GM18508 (cell line): ENCODE results near the gene TAF3.

Source experiments
- ATAC-seq: cut with Tn5 transposase; IDR thresholded peaks from one replicate; pipeline ENCODE4 v1.9.1; 2021; ENCODE audit warnings: moderate number of reproducible peaks; ENCODE audit not compliant: insufficient read depth, unreplicated experiment

Gene TAF3

GRCh38 chr10:8053446-8054243, 235.3 kb downstream of the TAF3 start:
- peak; percentile 23 for ATAC-seq

- no peak for ATAC-seq
Observed at GRCh38 chr10:8054244-8054493, 235.9 kb downstream of the TAF3 start.

GRCh38 chr10:8054494-8055407, 236.4 kb downstream of the TAF3 start, which contains the start of gene GATA3:
GATA3 (plus strand) TSS chr10:8054688; CDS start chr10:8055656, 968 bp downstream.
- peak; percentile 24 for ATAC-seq

GRCh38 chr10:8055420-8056349, 237.4 kb downstream of the TAF3 start:
- ATAC-seq = no peak

GRCh38 chr10:8056378-8056777, 238.1 kb downstream of the TAF3 start:
- ATAC-seq = no peak

GRCh38 chr10:8056871-8057331, 238.6 kb downstream of the TAF3 start:
- peak; percentile 37 for ATAC-seq

GRCh38 chr10:8057636-8058273, 239.4 kb downstream of the TAF3 start:
- ATAC-seq = no peak

- no peak for ATAC-seq
Observed at GRCh38 chr10:8058274-8059111, 240.2 kb downstream of the TAF3 start.

- ATAC-seq = no peak
Observed at GRCh38 chr10:8059191-8059936, 241.1 kb downstream of the TAF3 start.

- ATAC-seq = no peak
Observed at GRCh38 chr10:8060010-8060703, 241.9 kb downstream of the TAF3 start.

GRCh38 chr10:8060704-8061121, 242.4 kb downstream of the TAF3 start:
- ATAC-seq = no peak

GRCh38 chr10:8061274-8062211, 243.2 kb downstream of the TAF3 start:
- ATAC-seq = no peak

- no peak for ATAC-seq
Observed at GRCh38 chr10:8063128-8063908, 245.0 kb downstream of the TAF3 start.

- no peak for ATAC-seq
Observed at GRCh38 chr10:8063935-8064334, 245.6 kb downstream of the TAF3 start.

- ATAC-seq = no peak
Observed at GRCh38 chr10:8064436-8064835, 246.1 kb downstream of the TAF3 start.

- ATAC-seq = no peak
Observed at GRCh38 chr10:8065651-8066050, 247.3 kb downstream of the TAF3 start.
